Astrocyte (in vitro differentiated cells and primary cell): ENCODE results near the gene TRIP12.

Source experiments
- EZH2 ChIP-seq: IDR thresholded peaks from 2 replicates; pipeline ENCODE4 v1.6.1; 2012; ENCODE audit warnings: mild to moderate bottlenecking, low read length, inconsistent platforms; ENCODE audit not compliant: insufficient read depth
- TF ChIP-seq, protein P1 (sequence below): IDR thresholded peaks from 2 replicates; pipeline ENCODE4 v1.5.1; 2011; ENCODE audit warnings: low read depth, mild to moderate bottlenecking, inconsistent platforms, low read length, moderate library complexity; ENCODE audit not compliant: insufficient read depth

DNA sequence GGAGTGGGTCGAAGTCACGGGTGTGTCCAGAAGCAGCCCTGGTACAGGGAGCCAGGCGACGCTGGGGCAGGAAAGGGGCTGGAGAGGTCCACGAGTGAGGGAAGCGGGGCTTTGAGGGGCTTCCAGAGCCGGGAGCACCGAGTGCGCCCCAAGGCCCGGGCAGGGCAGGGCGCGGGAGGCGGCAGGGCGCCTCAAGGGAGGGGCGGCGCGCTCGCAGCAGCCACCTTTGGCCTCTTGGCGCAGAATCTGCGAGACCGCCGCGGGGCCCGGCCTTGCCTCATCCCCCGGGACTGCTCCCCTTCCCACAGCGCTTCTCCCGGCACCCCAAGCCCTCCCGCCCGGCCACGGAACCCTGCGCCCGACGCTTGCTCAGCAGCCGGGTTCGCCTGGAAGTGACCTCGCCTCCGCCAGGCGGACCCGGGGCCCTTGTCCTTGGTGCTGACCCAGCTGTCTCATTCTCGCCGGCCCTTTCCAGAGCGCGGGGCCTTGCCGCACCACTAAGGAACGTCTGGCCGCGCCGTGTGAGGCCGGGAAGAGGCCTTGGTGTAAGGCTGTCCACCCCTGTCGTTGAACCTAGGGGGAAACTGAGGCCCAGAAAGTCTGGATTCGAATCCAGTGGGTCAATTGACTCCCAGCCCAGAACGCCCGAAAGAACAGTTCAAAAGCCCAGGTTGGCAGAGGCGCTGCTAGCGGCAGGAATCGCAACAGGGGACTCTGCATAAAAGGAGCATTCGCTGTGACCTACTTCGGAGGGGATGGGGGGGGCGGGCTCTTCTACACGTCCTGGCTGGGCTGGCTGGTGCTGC is 206.9 kb downstream of the TRIP12 start:
- TF ChIP-seq, protein P1, sequence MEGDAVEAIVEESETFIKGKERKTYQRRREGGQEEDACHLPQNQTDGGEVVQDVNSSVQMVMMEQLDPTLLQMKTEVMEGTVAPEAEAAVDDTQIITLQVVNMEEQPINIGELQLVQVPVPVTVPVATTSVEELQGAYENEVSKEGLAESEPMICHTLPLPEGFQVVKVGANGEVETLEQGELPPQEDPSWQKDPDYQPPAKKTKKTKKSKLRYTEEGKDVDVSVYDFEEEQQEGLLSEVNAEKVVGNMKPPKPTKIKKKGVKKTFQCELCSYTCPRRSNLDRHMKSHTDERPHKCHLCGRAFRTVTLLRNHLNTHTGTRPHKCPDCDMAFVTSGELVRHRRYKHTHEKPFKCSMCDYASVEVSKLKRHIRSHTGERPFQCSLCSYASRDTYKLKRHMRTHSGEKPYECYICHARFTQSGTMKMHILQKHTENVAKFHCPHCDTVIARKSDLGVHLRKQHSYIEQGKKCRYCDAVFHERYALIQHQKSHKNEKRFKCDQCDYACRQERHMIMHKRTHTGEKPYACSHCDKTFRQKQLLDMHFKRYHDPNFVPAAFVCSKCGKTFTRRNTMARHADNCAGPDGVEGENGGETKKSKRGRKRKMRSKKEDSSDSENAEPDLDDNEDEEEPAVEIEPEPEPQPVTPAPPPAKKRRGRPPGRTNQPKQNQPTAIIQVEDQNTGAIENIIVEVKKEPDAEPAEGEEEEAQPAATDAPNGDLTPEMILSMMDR, result no peak
- no peak for TF ChIP-seq EZH2
